Ovary (tissue), 9 donors: ENCODE measurements around the gene DSG1. TPM values are rescaled to one million over a fixed set of nuclear protein-coding genes. Genes with fewer than 3 reads are reported as not detected.

Experiments
- DNase-seq, 5 donors: peaks; one replicate each; pipeline ENCODE4 v3.0.0-alpha.2; 2019 to 2020
- H3K27ac ChIP-seq, 2 donors: fragments of 200-600 bp; one replicate each; pipeline versions ENCODE4 v1.5.1 to v1.8.0; 2019 to 2022
- H3K27me3 ChIP-seq: fragments of 200-600 bp; one replicate; pipeline ENCODE4 v1.8.0; 2022
- H3K36me3 ChIP-seq: fragments of 200-600 bp; sonication (generic); one replicate; pipeline ENCODE4 v1.5.1; 2019
- H3K4me1 ChIP-seq: one replicate; pipeline ENCODE4 v1.8.1; 2013; ENCODE audit warnings: mild to moderate bottlenecking, moderate library complexity; ENCODE audit not compliant: insufficient read depth
- H3K4me3 ChIP-seq: fragments of 200-600 bp; sonication (generic); one replicate; pipeline ENCODE4 v1.5.1; 2017
- H3K9me3 ChIP-seq, 2 donors: fragments of 200-600 bp in 1 of 2; sonication (generic) in 1 of 2; one replicate each; pipeline versions ENCODE4 v1.5.1 to v1.8.1; 2013 to 2019; ENCODE audit warnings: mild to moderate bottlenecking in 1 of 2, moderate library complexity in 1 of 2
- CTCF ChIP-seq, 3 donors: fragments of 450-650 bp in 2 of 3; fragments of 200-600 bp in 1 of 3; IDR thresholded peaks; one replicate each; pipeline versions ENCODE4 v1.5.1 to v1.8.0; 2016 to 2022; ENCODE audit warnings: antibody characterized with exemption in 3 of 3, mild to moderate bottlenecking in 1 of 3
- EP300 ChIP-seq: sonication (generic); formaldehyde crosslinking; IDR thresholded peaks from one replicate; pipeline ENCODE4 v1.6.1; 2017; ENCODE audit warnings: antibody characterized with exemption
- POLR2A ChIP-seq: fragments of 450-650 bp; IDR thresholded peaks from one replicate; pipeline ENCODE4 v1.6.1; 2017; ENCODE audit warnings: antibody characterized with exemption, mild to moderate bottlenecking, moderate library complexity
- WGBS, 3 donors: extraction: QIAGEN DNeasy Blood & Tissue Kit in 1 of 3; methylation state at CpG; one replicate each; pipeline versions ENCODE4 v1.1.5 to v1.1.7; 2013 to 2017; 5-methylcytosine and 5-hydroxymethylcytosine counted together
- intact Hi-C, 4 donors: fragments of 100-400 bp; cut with DNase I; formaldehyde crosslinking; loops; one replicate each; pipeline versions ENCODE4 v1.11.0 to v1.15.1; 2022 to 2023
- polyA plus RNA-seq, 2 donors: library from polyadenylated mRNA; stranded (reverse); fragments of 200-250 nt in 1 of 2; fragments of 350-450 nt in 1 of 2; fragmentation: Illumina TruSeq in 1 of 2; extraction: RNeasy Lipid Tissue Mini Kit (QIAGEN cat#74804) in 1 of 2; gene quantifications; one replicate each; pipeline ENCODE4 v1.2.3, GENCODE V29; 2013 to 2014
- total RNA-seq, 7 donors: library from RNA; depleted of rRNA in 2 of 7; stranded (reverse); fragments of >200 nt in 2 of 7; fragmentation: NEBNext Ultra II Directional in 3 of 7; extraction: Animal tissue kit (Norgen Biotek cat#: 25700) in 3 of 7; gene quantifications; one replicate each; pipeline versions ENCODE4 v1.1.0 to v1.2.4, GENCODE V29; 2016 to 2023
- donor health status: DM: no; HTN: no; CAD: no; lungs with moderate emphysema.
- donor health status: DM: no; HTN: no; CAD: no.
- donor health status: Bipolar disorder and iron deficiency.
- donor health status: DM: yes; HTN: yes; CAD: no.
- donor health status: DM: no; HTN: no; CAD: no.
- donor health status: DM: yes; HTN: yes; CAD: no.

The DSG1 gene
- total and polyA plus RNA-seq, 9 donors, result not detected

GRCh38 chr18:31371989-31372388, 54.0 kb downstream of the DSG1 start:
- Histone ChIP-seq H3K27me3 (no peaks in the 10 kb centered on the region), H3K36me3 (no peaks in the 10 kb centered on the region), H3K9me3 (no peaks in the 10 kb centered on the region), H3K4me1 (no peaks in the 10 kb centered on the region), H3K4me3 (no peak overlapping the region), H3K27ac (no peak overlapping the region)
- no peak for DNase-seq
- TF ChIP-seq POLR2A (no peak), EP300 (no peak), CTCF (IDR thresholded peaks at IDR 0.05) (no peak)
- intact Hi-C loops, result no loop called here

DNA sequence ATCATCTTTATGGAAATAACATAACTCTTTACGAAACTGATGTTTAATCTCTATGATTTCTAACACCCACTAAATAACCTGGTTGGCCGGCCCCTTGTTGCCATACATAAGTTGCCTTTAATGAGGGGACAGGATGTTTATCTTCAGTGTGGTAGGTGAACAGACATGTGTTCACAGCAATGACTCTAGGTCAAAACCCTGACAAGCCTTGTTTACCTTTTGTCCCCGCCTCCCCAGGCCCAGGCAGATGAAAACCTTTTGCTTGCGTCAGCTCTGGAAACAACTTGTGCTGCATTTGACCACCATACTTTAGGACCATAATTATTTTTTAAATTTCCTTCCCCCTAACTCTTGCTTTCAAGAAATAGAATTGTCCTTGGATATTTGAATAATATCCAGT, 55.7 kb downstream of the DSG1 start:
- WGBS, 3 donors, result 81 to 90% (median 86%) methylated on average over 4 of the region's 4 CpGs
- Histone ChIP-seq H3K9me3 (no peaks in the 10 kb centered on the region), H3K36me3 (no peaks in the 10 kb centered on the region), H3K27ac (no peak overlapping the region), H3K4me3 (no peak overlapping the region), H3K27me3 (no peaks in the 10 kb centered on the region), H3K4me1 (no peaks in the 10 kb centered on the region)
- intact Hi-C loops, result no loop called here
- TF ChIP-seq POLR2A (no peak), CTCF (IDR thresholded peaks at IDR 0.05) (no peak), EP300 (no peak)
- no peak for DNase-seq

GRCh38 chr18:31376477-31376876, 58.5 kb downstream of the DSG1 start, which contains the start of gene DSG4:
TSS of gene DSG4 (plus strand) at chr18:31376777. CDS start at chr18:31376912, 135 bp downstream.
- Histone ChIP-seq H3K27ac (no peak within 1 kb of the TSS), H3K4me1 (no peaks in the 10 kb centered on the region), H3K4me3 (no peak within 1 kb of the TSS), H3K9me3 (no peaks in the 10 kb centered on the region), H3K27me3 (no peaks in the 10 kb centered on the region), H3K36me3 (no peaks in the 10 kb centered on the region)
- 91 to 95% (median 92%) methylated on average over 3 of the region's 3 CpGs for WGBS, 3 donors
- TF ChIP-seq POLR2A, result no peak
- TF ChIP-seq CTCF (IDR thresholded peaks at IDR 0.05), result no peak
- no peak for TF ChIP-seq EP300
- intact Hi-C loops, result no loop called here
- DNase-seq, result no peak

DNA sequence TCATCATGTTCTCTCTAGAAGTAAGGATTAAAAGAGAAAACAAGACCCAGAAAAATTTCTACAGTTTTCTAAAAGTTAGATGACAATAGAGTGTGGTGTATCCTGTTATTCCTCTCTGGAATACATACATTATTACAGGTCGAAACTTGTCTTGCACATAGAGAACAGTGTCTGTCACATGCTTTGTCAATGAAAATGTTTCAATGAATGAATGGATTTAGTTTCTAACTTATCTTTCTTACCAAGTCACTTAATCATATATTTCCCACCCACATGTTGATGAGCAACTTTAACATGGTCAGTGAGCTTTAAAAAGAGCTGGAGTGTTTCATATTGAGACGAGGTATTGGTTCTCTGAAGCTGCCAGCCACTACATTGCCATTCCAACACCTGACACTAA, 63.0 kb downstream of the DSG1 start:
- Histone ChIP-seq H3K9me3 (no peaks in the 10 kb centered on the region), H3K27ac (no peak overlapping the region), H3K27me3 (no peaks in the 10 kb centered on the region), H3K36me3 (no peaks in the 10 kb centered on the region), H3K4me3 (no peak overlapping the region), H3K4me1 (no peaks in the 10 kb centered on the region)
- WGBS, 3 donors, result 88 to 92% (median 90%) methylated on average over 2 of the region's 2 CpGs
- TF ChIP-seq EP300 (no peak), POLR2A (no peak), CTCF (IDR thresholded peaks at IDR 0.05) (no peak)
- no peak for DNase-seq
- intact Hi-C loops, result no loop called here

- H3K36me3 ChIP-seq, result no peaks in the 10 kb centered on the region
- H3K4me3 ChIP-seq, result no peak overlapping the region
- H3K4me1 ChIP-seq, result no peaks in the 10 kb centered on the region
- intact Hi-C loops, result no loop called here
- no peak overlapping the region for H3K27ac ChIP-seq
- TF ChIP-seq POLR2A (no peak), CTCF (IDR thresholded peaks at IDR 0.05) (no peak), EP300 (no peak)
- DNase-seq, result no peak
- H3K9me3 ChIP-seq, result no peaks in the 10 kb centered on the region
- 86 to 91% (median 89%) methylated on average over 2 of the region's 2 CpGs for WGBS, 3 donors
- no peaks in the 10 kb centered on the region for H3K27me3 ChIP-seq
These were observed 64.1 kb downstream of the DSG1 start for GRCh38 chr18:31382107-31382506.
